Measurements from ENCODE around the gene SBF1. TPM values are rescaled to one million over a fixed set of nuclear protein-coding genes. Genes with fewer than 3 reads are reported as not detected.

The SBF1 gene
- total RNA-seq, 1 experiment from 2014 or later, result 48.5 TPM

- ChIA-PET CTCF (no interaction called here), POLR2A (ENCODE audit: unreplicated experiment) (no interaction called here)
- H3K9me3 ChIP-seq (ENCODE audit: low read length), result no peaks in the 10 kb centered on the region
- H3K36me3 ChIP-seq (ENCODE audit: low read depth, low read length), result no peaks in the 10 kb centered on the region; the same call in 1 of the 2 replicates
- no peak overlapping the region for H2AFZ ChIP-seq (ENCODE audit: low read length)
- intact Hi-C loops (cut with micrococcal nuclease), result no loop called here
- no peak overlapping the region for H3K9ac ChIP-seq (ENCODE audit: low read length)
- H3K27ac ChIP-seq (ENCODE audit: low read length), result no peak overlapping the region
- H3K4me1 ChIP-seq (ENCODE audit: insufficient read depth, low read length), result peaks cover 6% of the 10 kb centered on the region; the same call in 1 of the 2 replicates
- H3K79me2 ChIP-seq (ENCODE audit: low read length), result peaks cover 23% of the 10 kb centered on the region
- BruUV-seq (replicated peaks), result no TSS peak
- no peaks in the 10 kb centered on the region for H3K9me2 ChIP-seq (replicated peaks; ENCODE audit: low read length)
- TF ChIP-seq EZH2 (IDR thresholded peaks at IDR 0.05; ENCODE audit: low read length, unreplicated experiment) (no peak), CTCF (conservative IDR thresholded peaks at IDR 0.05; ENCODE audit: low read depth, low read length) (no peak), EZH2phosphoT487 (IDR thresholded peaks at IDR 0.05; ENCODE audit: borderline replicate concordance, low read length) (no peak)
- no peak overlapping the region for H3K4me3 ChIP-seq (ENCODE audit: low read length)
- no peak overlapping the region for H3K4me2 ChIP-seq (ENCODE audit: low read length)
- no peaks in the 10 kb centered on the region for H3F3A ChIP-seq (ENCODE audit: low read length, unreplicated experiment)
- H3K27me3 ChIP-seq (ENCODE audit: low read length), result no peaks in the 10 kb centered on the region
- DNase-seq (no peak), ATAC-seq (no peak)
- H4K20me1 ChIP-seq (ENCODE audit: low read length), result no peaks in the 10 kb centered on the region; the same call in 1 of the 2 replicates
These were observed 44.3 kb upstream of the SBF1 start for GRCh38 chr22:50519151-50519550.

- no peak overlapping the region for H3K27ac ChIP-seq (ENCODE audit: low read length)
- no peaks in the 10 kb centered on the region for H3F3A ChIP-seq (ENCODE audit: low read length, unreplicated experiment)
- ChIA-PET CTCF (no interaction called here), POLR2A (ENCODE audit: unreplicated experiment) (no interaction called here)
- H3K4me1 ChIP-seq (ENCODE audit: insufficient read depth, low read length), result peaks cover under 1% of the 10 kb centered on the region; the same call in 1 of the 2 replicates
- no peaks in the 10 kb centered on the region for H3K9me3 ChIP-seq (ENCODE audit: low read length)
- H3K4me3 ChIP-seq (ENCODE audit: low read length), result no peak overlapping the region
- H2AFZ ChIP-seq (ENCODE audit: low read length), result no peak overlapping the region
- no TSS peak for BruUV-seq (replicated peaks)
- H3K9ac ChIP-seq (ENCODE audit: low read length), result no peak overlapping the region
- no peaks in the 10 kb centered on the region; the same call in 1 of the 2 replicates for H4K20me1 ChIP-seq (ENCODE audit: low read length)
- no peak for TF ChIP-seq EZH2phosphoT487 (IDR thresholded peaks at IDR 0.05; ENCODE audit: borderline replicate concordance, low read length)
- no peak for TF ChIP-seq EZH2 (IDR thresholded peaks at IDR 0.05; ENCODE audit: low read length, unreplicated experiment)
- no peak for TF ChIP-seq CTCF (conservative IDR thresholded peaks at IDR 0.05; ENCODE audit: low read depth, low read length)
- intact Hi-C loops (cut with micrococcal nuclease), result no loop called here
- no peak overlapping the region for H3K4me2 ChIP-seq (ENCODE audit: low read length)
- ATAC-seq (no peak), DNase-seq (no peak)
- no peaks in the 10 kb centered on the region; the same call in 1 of the 2 replicates for H3K36me3 ChIP-seq (ENCODE audit: low read depth, low read length)
- H3K9me2 ChIP-seq (replicated peaks; ENCODE audit: low read length), result no peaks in the 10 kb centered on the region
- no peaks in the 10 kb centered on the region for H3K27me3 ChIP-seq (ENCODE audit: low read length)
- H3K79me2 ChIP-seq (ENCODE audit: low read length), result peaks cover 23% of the 10 kb centered on the region
These were observed 43.8 kb upstream of the SBF1 start for GRCh38 chr22:50518606-50519005.

- Histone ChIP-seq H3F3A (ENCODE audit: low read length, unreplicated experiment) (no peaks in the 10 kb centered on the region), H3K4me1 (ENCODE audit: insufficient read depth, low read length) (no peaks in the 10 kb centered on the region), H4K20me1 (ENCODE audit: low read length) (no peaks in the 10 kb centered on the region), H2AFZ (ENCODE audit: low read length) (no peak overlapping the region), H3K36me3 (ENCODE audit: low read depth, low read length) (no peaks in the 10 kb centered on the region; the same call in 1 of the 2 replicates), H3K9me2 (replicated peaks; ENCODE audit: low read length) (no peaks in the 10 kb centered on the region), H3K4me3 (ENCODE audit: low read length) (no peak overlapping the region), H3K27ac (ENCODE audit: low read length) (no peak overlapping the region), H3K79me2 (ENCODE audit: low read length) (peaks cover 27% of the 10 kb centered on the region), H3K9me3 (ENCODE audit: low read length) (no peaks in the 10 kb centered on the region), H3K27me3 (ENCODE audit: low read length) (no peaks in the 10 kb centered on the region), H3K4me2 (ENCODE audit: low read length) (no peak overlapping the region), H3K9ac (ENCODE audit: low read length) (no peak overlapping the region)
- TF ChIP-seq EZH2phosphoT487 (IDR thresholded peaks at IDR 0.05; ENCODE audit: borderline replicate concordance, low read length), result no peak
- TF ChIP-seq EZH2 (IDR thresholded peaks at IDR 0.05; ENCODE audit: low read length, unreplicated experiment), result no peak
- no peak for TF ChIP-seq CTCF (conservative IDR thresholded peaks at IDR 0.05; ENCODE audit: low read depth, low read length)
- ChIA-PET POLR2A (ENCODE audit: unreplicated experiment) (no interaction called here), CTCF (no interaction called here)
- no TSS peak for BruUV-seq (replicated peaks)
- DNase-seq (no peak), ATAC-seq (no peak)
- intact Hi-C loops (cut with micrococcal nuclease), result no loop called here
These were observed 42.8 kb upstream of the SBF1 start for GRCh38 chr22:50517495-50518260.

All from PC-3 (cell line).